Astrocyte (in vitro differentiated cells and primary cell): ENCODE measurements around the gene OXNAD1. TPM values are rescaled to one million over a fixed set of nuclear protein-coding genes. Genes with fewer than 3 reads are reported as not detected.

Experiments
- total RNA-seq: library from RNA; stranded (reverse); gene quantifications from 2 replicates; pipeline ENCODE4 v1.2.1, GENCODE V29; 2021

Gene OXNAD1
- total RNA-seq, 1 donor from 2014 or later = 10.5 TPM

Other genes starting within 250 kb of the OXNAD1 start
- 0.95 and 3.0 TPM in 2 replicates for gene GALNT15, start 90.5 kb upstream of the OXNAD1 start, total RNA-seq
- 55.3 and 61.5 TPM in 2 replicates for gene DPH3, start 269 bp upstream of the OXNAD1 start, total RNA-seq
- 49.5 and 56.8 TPM in 2 replicates for gene RFTN1, start 248.5 kb downstream of the OXNAD1 start, total RNA-seq